IPS DF 6.9 (cell line): ENCODE results near the gene CELSR2.

ENCODE experiments used
- DNase-seq: peaks from one replicate; pipeline ENCODE4 v3.0.0-alpha.2; 2013; ENCODE audit warnings: low read depth, low spot score
- H3K27ac ChIP-seq: one replicate; pipeline ENCODE4 v1.5.1; 2013; ENCODE audit warnings: low read length, control low read depth
- H3K27me3 ChIP-seq: 2 replicates; pipeline ENCODE4 v1.6.1; 2013; ENCODE audit warnings: mild to moderate bottlenecking, low read length; ENCODE audit not compliant: control insufficient read depth, insufficient read depth
- H3K36me3 ChIP-seq: 2 replicates; pipeline ENCODE4 v1.6.1; 2013; ENCODE audit warnings: low read length; ENCODE audit not compliant: control insufficient read depth, insufficient read depth
- H3K4me1 ChIP-seq: 2 replicates; pipeline ENCODE4 v1.6.1; 2013; ENCODE audit warnings: low read length; ENCODE audit not compliant: control insufficient read depth, insufficient read depth
- H3K4me3 ChIP-seq: 2 replicates; pipeline ENCODE4 v1.5.1; 2013; ENCODE audit warnings: mild to moderate bottlenecking, low read length
- H3K9me3 ChIP-seq: 2 replicates; pipeline ENCODE4 v1.6.1; 2013; ENCODE audit warnings: low read length, inconsistent platforms; ENCODE audit not compliant: control insufficient read depth, insufficient read depth
- WGBS: extraction: QIAGEN DNeasy Blood & Tissue Kit; methylation state at CpG from one replicate; pipeline ENCODE4 v1.1.7; 2013; ENCODE audit warnings: mixed read lengths, missing lambda C conversion rate; ENCODE audit not compliant: insufficient read length, insufficient coverage; 5-methylcytosine and 5-hydroxymethylcytosine counted together

CELSR2 gene

GRCh38 chr1:109231066-109231465 is 18.3 kb upstream of the CELSR2 start:
- no peak overlapping the region for H3K4me3 ChIP-seq
- H3K4me1 ChIP-seq = peaks cover 3% of the 10 kb centered on the region; the same call in 1 of the 2 replicates
- H3K27me3 ChIP-seq = no peaks in the 10 kb centered on the region
- H3K27ac ChIP-seq = no peak overlapping the region
- no CpG with 5 or more reads among the region's 3 CpGs for WGBS
- DNase-seq = no peak
- no peaks in the 10 kb centered on the region for H3K9me3 ChIP-seq
- H3K36me3 ChIP-seq = peaks cover 11% of the 10 kb centered on the region; the same call in 1 of the 2 replicates

GRCh38 chr1:109235137-109235536 is 14.2 kb upstream of the CELSR2 start:
- DNase-seq = no peak
- Histone ChIP-seq H3K4me1 (peaks cover 8% of the 10 kb centered on the region; the same call in 1 of the 2 replicates), H3K4me3 (no peak overlapping the region), H3K27ac (no peak overlapping the region), H3K36me3 (peaks cover 15% of the 10 kb centered on the region; the same call in 1 of the 2 replicates), H3K9me3 (no peaks in the 10 kb centered on the region), H3K27me3 (no peaks in the 10 kb centered on the region)
- WGBS = no CpG with 5 or more reads among the region's 7 CpGs

GRCh38 chr1:109237512-109237911 is 11.8 kb upstream of the CELSR2 start:
- Histone ChIP-seq H3K4me3 (no peak overlapping the region), H3K9me3 (no peaks in the 10 kb centered on the region), H3K4me1 (peaks cover 12% of the 10 kb centered on the region; the same call in 1 of the 2 replicates), H3K27me3 (no peaks in the 10 kb centered on the region), H3K27ac (no peak overlapping the region), H3K36me3 (peaks cover 10% of the 10 kb centered on the region; the same call in 1 of the 2 replicates)
- DNase-seq = no peak
- WGBS = no CpG with 5 or more reads among the region's 3 CpGs

GRCh38 chr1:109238382-109238781 is 11.0 kb upstream of the CELSR2 start:
- Histone ChIP-seq H3K4me3 (no peak overlapping the region), H3K27ac (no peak overlapping the region), H3K4me1 (peaks cover 12% of the 10 kb centered on the region; the same call in 1 of the 2 replicates), H3K27me3 (no peaks in the 10 kb centered on the region), H3K9me3 (no peaks in the 10 kb centered on the region), H3K36me3 (peaks cover 10% of the 10 kb centered on the region; the same call in 1 of the 2 replicates)
- DNase-seq = no peak
- no CpG with 5 or more reads among the region's 2 CpGs for WGBS

- DNase-seq = no peak
- Histone ChIP-seq H3K4me3 (no peak overlapping the region), H3K36me3 (peaks cover 10% of the 10 kb centered on the region; the same call in 1 of the 2 replicates), H3K27me3 (no peaks in the 10 kb centered on the region), H3K9me3 (no peaks in the 10 kb centered on the region), H3K27ac (no peak overlapping the region), H3K4me1 (peaks cover 12% of the 10 kb centered on the region; the same call in 1 of the 2 replicates)
- no CpG with 5 or more reads among the region's 5 CpGs for WGBS
Measured at GRCh38 chr1:109239047-109239408, 10.3 kb upstream of the CELSR2 start.

GRCh38 chr1:109239409-109240068 is 9.8 kb upstream of the CELSR2 start:
- Histone ChIP-seq H3K4me1 (peaks cover 12% of the 10 kb centered on the region; the same call in 1 of the 2 replicates), H3K36me3 (peaks cover 10% of the 10 kb centered on the region; the same call in 1 of the 2 replicates)
- DNase-seq = no peak

GRCh38 chr1:109240158-109241152 is 8.9 kb upstream of the CELSR2 start:
- DNase-seq = no peak
- H3K27me3 ChIP-seq = no peaks in the 10 kb centered on the region
- no peak overlapping the region for H3K27ac ChIP-seq
- peaks cover 6% of the 10 kb centered on the region; the same call in 1 of the 2 replicates for H3K36me3 ChIP-seq
- no peaks in the 10 kb centered on the region for H3K9me3 ChIP-seq
- H3K4me1 ChIP-seq = peaks cover 12% of the 10 kb centered on the region; the same call in 1 of the 2 replicates
- WGBS = no CpG with 5 or more reads among the region's 26 CpGs
- no peak overlapping the region for H3K4me3 ChIP-seq

More at GRCh38 chr1:109239409-109240068, 9.8 kb upstream of the CELSR2 start:
- Histone ChIP-seq H3K9me3 (no peaks in the 10 kb centered on the region), H3K4me3 (no peak overlapping the region), H3K27me3 (no peaks in the 10 kb centered on the region), H3K27ac (no peak overlapping the region)
- no CpG with 5 or more reads among the region's 6 CpGs for WGBS

GRCh38 chr1:109241344-109241743 is 8.0 kb upstream of the CELSR2 start:
- peaks cover 12% of the 10 kb centered on the region; the same call in 1 of the 2 replicates for H3K4me1 ChIP-seq
- H3K27ac ChIP-seq = no peak overlapping the region
- H3K36me3 ChIP-seq = peaks cover 4% of the 10 kb centered on the region; the same call in 1 of the 2 replicates
- H3K4me3 ChIP-seq = no peak overlapping the region
- H3K9me3 ChIP-seq = no peaks in the 10 kb centered on the region
- H3K27me3 ChIP-seq = no peaks in the 10 kb centered on the region
- DNase-seq = no peak
- WGBS = no CpG with 5 or more reads among the region's 6 CpGs

GRCh38 chr1:109241841-109242345 is 7.4 kb upstream of the CELSR2 start:
- Histone ChIP-seq H3K4me3 (no peak overlapping the region), H3K27ac (no peak overlapping the region), H3K9me3 (no peaks in the 10 kb centered on the region), H3K27me3 (no peaks in the 10 kb centered on the region), H3K36me3 (peaks cover 4% of the 10 kb centered on the region; the same call in 1 of the 2 replicates), H3K4me1 (peaks cover 12% of the 10 kb centered on the region; the same call in 1 of the 2 replicates)
- WGBS = no CpG with 5 or more reads among the region's 8 CpGs
- no peak for DNase-seq

- Histone ChIP-seq H3K27me3 (no peaks in the 10 kb centered on the region), H3K4me1 (peaks cover 12% of the 10 kb centered on the region; the same call in 1 of the 2 replicates), H3K4me3 (no peak overlapping the region), H3K36me3 (peaks cover 4% of the 10 kb centered on the region; the same call in 1 of the 2 replicates), H3K9me3 (no peaks in the 10 kb centered on the region), H3K27ac (no peak overlapping the region)
- WGBS = no CpG with 5 or more reads among the region's 7 CpGs
- DNase-seq = no peak
Measured at GRCh38 chr1:109242387-109242786, 7.0 kb upstream of the CELSR2 start.
